ENCODE measurements around the gene MN1.

Gene MN1

DNA sequence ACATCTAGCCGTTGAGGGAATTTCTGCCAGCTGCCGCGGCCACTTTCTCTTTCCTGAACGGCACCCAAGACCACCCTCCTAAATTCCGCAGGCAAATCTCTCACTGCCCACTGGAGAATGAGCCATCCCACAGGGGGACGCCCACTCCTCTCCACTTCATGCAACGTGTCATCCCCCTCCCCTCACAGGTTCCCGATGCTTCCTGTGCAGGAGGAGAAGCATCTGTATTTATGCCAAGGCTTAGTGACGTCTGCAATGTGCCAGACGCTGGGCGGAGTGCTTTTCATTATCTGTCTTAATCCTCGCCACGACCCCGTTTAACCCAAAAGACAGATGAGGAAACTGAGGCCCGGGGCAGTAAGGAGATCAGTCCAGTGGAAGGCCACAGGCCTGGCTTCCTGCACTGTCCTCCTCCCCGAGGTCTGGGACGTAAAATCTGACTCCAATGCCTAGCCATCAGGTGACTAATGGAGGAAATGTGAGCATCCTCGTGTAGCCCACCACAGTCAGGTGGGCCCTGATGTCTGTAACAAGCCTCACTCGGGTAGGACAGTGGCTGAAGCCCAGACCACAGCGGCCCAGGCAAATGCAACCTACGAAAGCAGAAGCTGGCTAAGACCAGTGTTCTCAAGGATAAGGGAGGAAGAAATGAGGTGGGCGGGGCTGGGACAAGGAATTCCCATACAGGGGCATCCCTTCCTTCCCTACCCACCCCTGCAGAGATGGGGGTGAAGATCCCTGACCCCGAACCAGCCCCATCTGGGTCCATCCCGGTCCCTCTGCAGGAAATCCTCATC lies 23.1 kb downstream of the MN1 start:
- TF ChIP-seq, protein P1, sequence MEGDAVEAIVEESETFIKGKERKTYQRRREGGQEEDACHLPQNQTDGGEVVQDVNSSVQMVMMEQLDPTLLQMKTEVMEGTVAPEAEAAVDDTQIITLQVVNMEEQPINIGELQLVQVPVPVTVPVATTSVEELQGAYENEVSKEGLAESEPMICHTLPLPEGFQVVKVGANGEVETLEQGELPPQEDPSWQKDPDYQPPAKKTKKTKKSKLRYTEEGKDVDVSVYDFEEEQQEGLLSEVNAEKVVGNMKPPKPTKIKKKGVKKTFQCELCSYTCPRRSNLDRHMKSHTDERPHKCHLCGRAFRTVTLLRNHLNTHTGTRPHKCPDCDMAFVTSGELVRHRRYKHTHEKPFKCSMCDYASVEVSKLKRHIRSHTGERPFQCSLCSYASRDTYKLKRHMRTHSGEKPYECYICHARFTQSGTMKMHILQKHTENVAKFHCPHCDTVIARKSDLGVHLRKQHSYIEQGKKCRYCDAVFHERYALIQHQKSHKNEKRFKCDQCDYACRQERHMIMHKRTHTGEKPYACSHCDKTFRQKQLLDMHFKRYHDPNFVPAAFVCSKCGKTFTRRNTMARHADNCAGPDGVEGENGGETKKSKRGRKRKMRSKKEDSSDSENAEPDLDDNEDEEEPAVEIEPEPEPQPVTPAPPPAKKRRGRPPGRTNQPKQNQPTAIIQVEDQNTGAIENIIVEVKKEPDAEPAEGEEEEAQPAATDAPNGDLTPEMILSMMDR (conservative IDR thresholded peaks at IDR 0.05) = no peak
- no peak overlapping the region for H3K27ac ChIP-seq

DNA sequence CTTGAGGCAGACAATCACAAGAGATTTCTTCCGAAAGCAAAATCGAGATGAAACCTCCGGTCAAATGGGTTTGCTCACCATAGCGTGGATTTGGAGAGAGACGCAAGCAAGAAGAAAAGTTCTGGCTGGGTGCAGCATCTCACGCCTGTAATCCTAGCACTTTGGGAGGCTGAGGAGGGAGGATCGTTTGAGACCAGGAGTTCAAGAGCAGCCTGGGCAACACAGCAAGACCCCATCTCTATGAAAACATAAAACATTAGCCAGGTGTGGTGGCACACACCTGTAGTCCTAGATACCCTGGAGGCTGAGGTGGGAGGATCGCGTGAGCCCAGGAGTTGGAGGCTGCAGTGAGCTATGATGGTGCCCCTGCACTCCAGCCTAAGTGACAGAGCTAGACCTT lies 24.4 kb downstream of the MN1 start:
- no peak overlapping the region for H3K27ac ChIP-seq
- TF ChIP-seq, protein P1 (conservative IDR thresholded peaks at IDR 0.05) = no peak

DNA sequence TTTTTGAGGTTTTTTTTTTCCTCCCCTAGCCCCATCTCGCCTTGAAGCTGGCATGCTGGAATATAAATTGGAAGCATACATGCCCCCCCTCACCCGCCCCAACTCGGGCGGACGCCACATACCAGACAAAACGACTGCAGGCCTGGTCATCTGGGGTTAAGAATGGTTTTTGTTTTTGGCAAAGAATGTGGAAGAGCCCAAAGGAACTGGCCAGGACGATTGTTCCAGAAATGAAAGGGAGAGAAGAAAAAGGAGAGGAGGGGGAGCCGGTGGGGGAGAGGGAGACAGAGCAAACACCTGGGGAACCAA lies 25.0 kb downstream of the MN1 start:
- no peak overlapping the region for H3K27ac ChIP-seq
- TF ChIP-seq, protein P1 (conservative IDR thresholded peaks at IDR 0.05) = no peak

DNA sequence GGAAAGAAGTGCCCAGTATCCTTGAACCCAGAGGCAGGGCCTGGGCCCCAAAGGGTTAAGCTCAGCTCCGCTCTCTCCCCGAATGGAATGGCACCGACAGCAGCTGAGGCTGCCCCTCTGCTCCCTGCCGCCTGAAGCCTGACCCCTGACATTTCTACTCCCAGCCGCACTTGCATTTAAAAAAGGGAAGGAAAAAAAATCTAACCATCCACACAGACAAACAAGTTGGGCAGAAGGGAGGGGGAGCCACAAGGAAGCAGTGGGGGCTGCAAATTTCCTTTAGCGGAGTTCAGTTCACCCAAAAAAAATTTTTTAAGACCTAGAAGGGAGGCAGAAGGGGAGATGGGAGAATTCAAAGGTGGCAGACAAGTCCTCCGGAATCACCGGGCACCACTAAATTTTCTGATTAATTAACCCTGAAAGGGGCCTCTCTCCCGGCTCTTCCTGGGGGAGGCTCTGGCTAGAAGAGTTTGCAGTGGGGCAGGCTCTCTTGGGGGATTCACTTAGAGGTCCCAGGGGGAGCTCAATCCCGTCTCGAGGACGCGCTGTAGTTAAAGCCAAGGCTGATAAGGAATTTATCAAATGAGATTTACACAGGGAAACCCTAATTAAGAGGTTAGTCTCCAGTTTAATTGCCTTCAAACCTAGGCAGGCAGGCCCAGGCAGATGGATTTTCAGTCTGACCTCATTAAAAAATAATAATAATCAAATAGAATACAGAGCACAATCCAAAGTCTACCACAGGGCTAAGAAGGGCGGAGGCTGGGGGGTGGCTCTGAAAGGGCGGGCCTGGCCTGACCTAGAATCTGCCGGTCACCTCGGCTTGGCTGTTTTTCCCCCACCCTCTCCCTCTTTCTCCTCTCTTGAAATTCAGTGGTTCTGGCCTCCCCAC lies 25.6 kb downstream of the MN1 start:
- TF ChIP-seq, protein P1 (conservative IDR thresholded peaks at IDR 0.05) = no peak
- no peak overlapping the region for H3K27ac ChIP-seq

DNA sequence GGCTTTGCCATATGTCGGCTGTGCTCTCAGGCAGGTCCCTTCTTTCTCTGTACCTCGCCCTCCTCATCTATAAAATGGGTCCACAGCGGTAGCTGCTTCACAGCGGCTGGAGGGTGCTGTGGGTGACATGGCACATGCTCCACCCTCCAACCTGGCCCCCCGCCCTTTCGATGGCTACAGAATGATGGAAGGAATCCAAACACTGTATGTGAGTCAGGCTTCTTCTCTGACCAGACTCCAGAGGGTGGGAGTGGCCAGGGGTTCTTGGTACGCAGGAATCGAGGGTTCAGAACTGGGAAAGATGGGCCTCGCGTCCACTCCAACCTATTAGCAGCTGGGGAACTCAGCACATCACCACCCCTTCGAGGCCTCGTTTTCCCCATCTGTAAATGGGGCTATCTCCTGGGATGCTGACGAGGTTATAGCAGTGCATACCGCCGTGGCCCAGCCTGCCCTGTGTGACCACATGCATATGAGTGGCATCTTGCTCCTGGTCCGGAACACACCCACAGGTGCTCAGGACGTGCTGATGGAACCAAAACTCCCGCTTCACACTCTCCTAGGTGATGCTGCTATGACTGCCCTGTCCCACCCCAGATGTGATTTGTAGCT lies 26.4 kb downstream of the MN1 start:
- H3K27ac ChIP-seq = no peak overlapping the region
- TF ChIP-seq, protein P1 (conservative IDR thresholded peaks at IDR 0.05) = no peak

DNA sequence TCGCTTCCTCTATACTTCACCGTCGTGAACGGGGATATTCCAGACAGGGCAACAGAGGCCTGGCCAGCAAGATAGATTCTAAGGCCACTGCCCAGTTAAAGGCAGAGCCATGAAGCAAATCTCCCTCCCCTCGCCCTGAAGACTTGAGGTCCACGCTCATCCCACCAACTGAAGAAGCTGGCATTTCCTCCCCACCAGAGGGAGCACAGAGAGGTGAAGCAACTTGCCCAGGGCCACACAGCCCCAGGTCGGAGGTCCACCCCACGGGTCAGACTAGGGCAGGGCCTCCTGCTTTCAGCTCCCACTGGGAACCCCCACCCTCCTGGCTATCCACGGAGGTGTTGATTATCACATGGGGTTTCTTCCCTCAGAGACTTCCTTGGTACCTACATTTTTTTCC lies 27.4 kb downstream of the MN1 start:
- TF ChIP-seq, protein P1 (conservative IDR thresholded peaks at IDR 0.05) = no peak
- H3K27ac ChIP-seq = no peak overlapping the region

DNA sequence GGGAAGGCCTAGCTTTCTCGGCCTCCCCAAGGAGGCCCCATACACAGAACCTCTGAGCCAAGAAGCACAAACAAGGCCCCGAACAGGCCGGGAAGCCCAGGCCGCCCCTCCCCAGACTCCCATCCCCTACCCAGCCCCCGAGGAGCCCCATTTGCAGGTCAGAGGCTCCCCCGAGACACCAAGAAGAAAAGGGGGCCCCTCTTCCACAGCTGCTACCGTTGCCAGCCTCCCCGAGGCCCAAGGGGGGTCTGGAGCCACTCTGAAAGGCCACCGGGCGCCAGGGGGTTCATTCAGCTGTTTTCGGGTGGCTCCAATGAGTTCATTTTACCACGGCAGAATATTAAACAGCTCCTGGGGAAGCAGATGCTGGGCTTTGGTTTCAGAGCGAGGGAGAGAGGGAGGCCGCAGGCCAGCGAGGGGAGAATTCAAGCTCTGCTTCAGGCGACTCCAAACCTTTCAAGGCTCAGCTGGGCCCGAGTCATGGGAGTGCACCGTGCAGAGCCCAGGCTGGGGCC lies 28.5 kb downstream of the MN1 start:
- TF ChIP-seq, protein P1 (conservative IDR thresholded peaks at IDR 0.05) = no peak
- no peak overlapping the region for H3K27ac ChIP-seq

Measured in VCaP (cell line).